Body of pancreas (tissue), 4 donors: ENCODE results near the gene CHN2.

Experiments
- CTCF ChIP-seq, 7 experiments: fragments of 450-650 bp in 4 of 7; fragments of 200-600 bp in 3 of 7; sonication (generic) in 3 of 7; IDR thresholded peaks; one replicate each; pipeline ENCODE4 v1.5.1; 2016 to 2019; ENCODE audit warnings: antibody characterized with exemption in 7 of 7
- POLR2A ChIP-seq, 3 donors: fragments of 450-650 bp; IDR thresholded peaks; one replicate each; pipeline ENCODE4 v1.6.1; 2016; ENCODE audit warnings: antibody characterized with exemption in 3 of 3, mild to moderate bottlenecking in 2 of 3

DNA sequence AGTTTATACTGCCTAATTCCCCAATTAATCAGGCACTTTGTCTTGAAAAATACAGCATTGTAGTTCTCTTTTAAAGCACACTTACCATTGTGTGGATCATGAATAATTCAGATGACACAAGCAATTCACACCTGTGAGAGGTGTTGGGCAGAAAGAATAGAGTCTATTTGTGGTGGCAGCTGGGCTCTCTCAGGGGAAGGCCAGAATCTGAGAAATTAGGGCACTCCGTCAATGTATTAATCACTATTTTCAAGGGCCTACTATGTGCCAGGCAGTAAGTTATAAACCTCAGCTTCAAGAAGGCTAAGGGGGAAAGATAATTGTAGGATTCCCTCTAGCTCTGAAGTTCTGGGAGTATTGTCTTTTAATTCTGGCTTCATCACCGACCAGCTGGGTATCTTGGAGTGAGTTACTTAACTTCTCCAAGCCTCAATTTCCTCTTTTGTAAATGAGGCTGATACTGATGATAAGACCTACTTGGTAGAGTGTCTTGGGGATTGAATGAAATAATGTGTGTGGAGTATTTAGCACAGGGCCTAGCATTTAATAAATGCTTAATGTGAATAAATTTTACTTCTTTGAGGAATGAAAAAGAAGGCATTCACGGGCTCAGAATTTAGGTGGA lies 2.5 kb downstream of the CHN2 start:
- TF ChIP-seq POLR2A (IDR thresholded peaks at IDR 0.05) (no peak), CTCF (IDR thresholded peaks at IDR 0.05) (no peak)
